ENCODE measurements around the gene DBX2.
"Not testable (repeated sequence)": the region's sequence is repeated elsewhere in the genome, so short reads cannot be mapped to it uniquely, and the experiment has no call there.

The DBX2 gene

GRCh38 chr12:45010059-45010458 is 40.8 kb downstream of the DBX2 start:
- DNase-seq (ENCODE audit: low spot score), result no peak

DNA sequence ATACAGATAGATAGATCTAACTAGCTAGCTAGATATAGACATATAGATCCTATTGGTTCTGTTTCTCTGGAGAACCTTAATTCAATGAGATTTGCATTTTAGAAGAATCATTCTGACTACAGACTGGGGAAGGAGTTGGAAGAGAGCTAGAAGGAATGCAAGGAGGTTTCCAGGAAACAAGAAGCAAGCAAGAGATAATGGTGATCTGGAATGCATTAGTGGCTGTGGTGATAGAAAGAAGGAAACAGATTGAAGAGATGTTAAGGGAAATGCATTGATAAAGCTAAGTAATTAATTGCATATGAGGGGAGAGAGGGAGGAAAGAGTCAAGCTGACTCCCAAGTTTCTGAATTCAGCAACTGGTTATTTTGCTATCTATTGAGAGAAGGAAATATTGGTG is 42.7 kb downstream of the DBX2 start:
- DNase-seq (ENCODE audit: low spot score), result no peak

DNA sequence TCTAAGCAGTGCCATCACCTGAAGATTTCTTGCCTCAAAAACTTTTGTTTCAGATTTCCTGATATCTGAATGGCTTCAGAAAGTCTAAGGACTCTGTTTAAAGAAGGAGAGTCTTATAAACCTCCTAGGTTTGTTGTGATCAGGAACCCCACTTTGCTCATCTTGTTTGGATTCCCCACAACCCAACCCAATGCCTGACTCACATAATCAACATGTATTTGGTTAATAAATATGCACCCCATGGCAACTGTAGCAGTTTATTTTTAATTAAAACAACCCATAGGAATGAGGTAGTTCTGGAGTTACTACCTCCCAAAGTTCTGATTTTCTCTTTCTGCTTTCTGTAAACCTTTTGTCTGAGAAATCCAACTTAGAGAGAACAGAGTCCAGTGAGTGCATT is 51.5 kb downstream of the DBX2 start:
- DNase-seq (ENCODE audit: low spot score), result no peak

DNA sequence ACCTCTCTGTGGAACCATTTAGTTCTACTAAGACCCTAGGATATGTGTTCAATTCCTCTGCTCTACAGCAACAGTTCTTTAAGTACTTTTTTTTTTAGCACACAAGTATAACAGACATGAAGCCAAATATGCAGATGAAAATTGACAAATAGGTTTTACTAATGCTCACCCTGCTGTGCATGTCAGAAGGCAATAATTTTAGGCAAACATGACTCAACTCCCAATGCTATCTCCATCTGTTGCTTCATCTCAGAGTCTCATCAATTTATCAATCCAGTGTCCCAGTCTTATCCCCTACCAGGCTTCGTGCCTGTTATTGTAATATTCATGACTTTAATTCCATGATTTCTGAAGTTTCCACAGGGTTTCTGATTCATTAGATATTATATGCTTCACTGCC is 57.7 kb downstream of the DBX2 start:
- no peak for DNase-seq (ENCODE audit: low spot score)

GRCh38 chr12:44984863-44985262 is 66.0 kb downstream of the DBX2 start:
- DNase-seq (ENCODE audit: low spot score), result not testable (repeated sequence)

DNA sequence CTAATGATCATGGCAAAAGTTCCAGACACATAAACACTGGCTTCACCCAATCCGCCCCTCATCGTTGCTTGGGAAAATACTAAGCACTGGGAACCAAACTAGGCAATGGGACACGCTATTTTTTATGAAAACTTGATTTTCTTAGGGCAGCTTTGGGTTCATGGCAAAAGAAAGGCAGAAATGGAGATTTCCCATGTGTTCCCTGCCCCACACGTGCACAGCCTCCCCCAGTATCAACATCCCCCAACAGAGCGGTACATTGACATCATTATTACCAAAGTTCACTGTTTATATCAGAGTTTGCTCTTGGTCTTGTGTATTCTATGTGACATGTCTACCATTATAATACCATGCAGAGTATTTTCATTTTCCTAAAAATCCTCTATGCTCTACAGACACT is 71.0 kb downstream of the DBX2 start:
- DNase-seq (ENCODE audit: low spot score), result no peak

DNA sequence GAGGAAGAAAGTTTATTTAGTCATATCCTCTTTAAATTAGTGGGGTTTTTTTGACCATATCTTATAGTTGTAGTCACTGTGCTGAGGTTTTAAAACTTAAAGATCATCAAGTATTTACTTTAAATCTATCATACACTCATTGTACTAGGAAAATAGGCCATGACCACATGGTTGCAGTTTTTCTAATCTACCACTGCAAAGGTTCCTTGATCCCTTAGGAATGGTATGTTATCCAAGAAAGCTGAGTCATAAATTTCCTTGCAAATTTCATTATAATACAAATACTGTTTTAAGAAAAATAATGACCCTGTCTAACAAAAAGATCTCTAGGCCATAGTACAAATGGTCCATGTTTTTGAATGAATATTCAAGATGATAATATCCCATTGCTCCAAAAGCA is 74.7 kb downstream of the DBX2 start:
- no peak for DNase-seq (ENCODE audit: low spot score)

DNA sequence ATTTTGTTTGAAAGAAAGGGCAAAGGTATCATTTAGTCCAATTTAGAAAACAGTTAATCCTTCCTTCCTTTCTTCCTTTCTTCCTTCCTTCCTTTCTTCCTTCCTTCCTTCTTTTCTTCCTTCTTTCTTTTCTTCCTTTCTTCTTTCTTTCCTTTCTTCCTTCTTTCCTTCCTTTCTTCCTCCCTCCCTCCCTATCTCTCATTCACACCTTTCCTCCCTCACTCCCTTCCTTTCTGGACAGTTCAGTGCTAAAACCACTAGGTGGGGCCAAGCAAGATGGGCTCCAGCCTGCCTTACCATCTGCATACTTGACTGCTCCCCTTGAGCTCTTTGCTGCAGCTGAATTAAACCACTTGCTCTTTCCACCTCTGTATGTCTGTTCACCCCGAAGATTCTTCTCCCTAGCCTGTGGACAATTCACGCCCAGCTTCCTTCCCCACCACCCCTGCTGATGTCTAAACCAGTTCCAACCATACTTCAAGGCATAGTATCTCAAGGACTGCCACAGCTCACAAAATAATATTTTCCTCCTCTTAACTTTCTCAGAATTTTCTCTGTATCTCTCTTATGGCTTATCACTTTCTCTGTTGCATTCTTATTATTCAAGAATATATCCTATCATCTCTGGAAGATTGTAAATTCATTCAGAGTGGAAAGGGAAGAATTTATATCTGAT is 78.0 kb downstream of the DBX2 start:
- DNase-seq (ENCODE audit: low spot score), result peak; percentile 22

DNA sequence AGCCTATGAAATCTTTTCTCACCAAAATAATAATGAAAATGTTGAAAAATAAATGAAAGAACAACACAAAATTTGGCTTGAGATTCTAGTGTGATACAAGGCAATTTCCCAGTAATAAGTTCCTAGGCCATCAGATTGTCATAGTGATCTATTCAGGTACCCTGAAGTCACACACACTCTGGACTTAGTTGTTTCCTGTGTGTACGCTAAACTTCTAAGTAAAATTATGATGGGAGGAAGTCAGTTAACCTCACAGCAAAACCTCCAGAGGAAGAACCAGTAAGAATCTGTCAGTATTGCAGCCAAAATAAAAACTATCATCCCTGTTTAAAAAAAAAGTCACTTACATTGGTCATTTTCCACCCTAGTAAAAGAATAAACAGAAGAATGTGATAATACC is 81.9 kb downstream of the DBX2 start:
- DNase-seq (ENCODE audit: low spot score), result no peak

All from GM03348 (cell line).